AG20443 (cell line): Measurements from ENCODE around the gene DNAH1.

Source experiments
- DNase-seq: peaks from one replicate; pipeline ENCODE4 v3.0.0; 2012; ENCODE audit warnings: low spot score, mixed read lengths

Gene DNAH1

GRCh38 chr3:52290596-52291507 lies 25.3 kb upstream of the DNAH1 start:
- DNase-seq = no peak

- DNase-seq = peak; percentile 51
Measured at GRCh38 chr3:52291508-52292181, 24.5 kb upstream of the DNAH1 start.

- no peak for DNase-seq
Measured at GRCh38 chr3:52292247-52293065, 23.7 kb upstream of the DNAH1 start.

GRCh38 chr3:52293491-52294319 lies 22.4 kb upstream of the DNAH1 start:
- DNase-seq = no peak

- no peak for DNase-seq
Measured at GRCh38 chr3:52294320-52295150, 21.6 kb upstream of the DNAH1 start.

GRCh38 chr3:52295671-52296208 lies 20.4 kb upstream of the DNAH1 start:
- DNase-seq = no peak

- DNase-seq = no peak
Measured at GRCh38 chr3:52297242-52298148, 18.6 kb upstream of the DNAH1 start.

- DNase-seq = no peak
Measured at GRCh38 chr3:52298149-52299098, 17.7 kb upstream of the DNAH1 start.

- DNase-seq = no peak
Measured at GRCh38 chr3:52299247-52299878, 16.8 kb upstream of the DNAH1 start.

GRCh38 chr3:52299879-52300611 lies 16.1 kb upstream of the DNAH1 start:
- peak; percentile 49 for DNase-seq

- no peak for DNase-seq
Measured at GRCh38 chr3:52302426-52303145, 13.5 kb upstream of the DNAH1 start.

GRCh38 chr3:52303811-52304210 lies 12.3 kb upstream of the DNAH1 start:
- DNase-seq = no peak

- no peak for DNase-seq
Measured at GRCh38 chr3:52305926-52306325, 10.2 kb upstream of the DNAH1 start.

- no peak for DNase-seq
Measured at GRCh38 chr3:52306978-52307377, 9.1 kb upstream of the DNAH1 start.

- no peak for DNase-seq
Measured at GRCh38 chr3:52308308-52308707, 7.8 kb upstream of the DNAH1 start.

- DNase-seq = no peak
Measured at GRCh38 chr3:52310861-52311575, 5.1 kb upstream of the DNAH1 start.
